GM15510 (cell line): ENCODE data around the gene CAMK2D.

ENCODE experiments used
- POLR2A ChIP-seq: IDR thresholded peaks from 3 replicates; pipeline ENCODE4 v1.6.1; 2011; ENCODE audit warnings: borderline replicate concordance; ENCODE audit not compliant: insufficient read length; ENCODE audit errors: extremely low read depth

CAMK2D gene

GRCh38 chr4:113500424-113500823 lies 261.1 kb downstream of the CAMK2D start:
- TF ChIP-seq POLR2A, result no peak

- TF ChIP-seq POLR2A, result no peak
Measured at GRCh38 chr4:113499696-113500095, 261.8 kb downstream of the CAMK2D start.

- no peak for TF ChIP-seq POLR2A
Measured at GRCh38 chr4:113499166-113499565, 262.4 kb downstream of the CAMK2D start.

GRCh38 chr4:113497154-113497884 lies 264.2 kb downstream of the CAMK2D start:
- no peak for TF ChIP-seq POLR2A

GRCh38 chr4:113496698-113497097 lies 264.8 kb downstream of the CAMK2D start:
- TF ChIP-seq POLR2A, result no peak

- TF ChIP-seq POLR2A, result no peak
Measured at GRCh38 chr4:113495790-113496189, 265.7 kb downstream of the CAMK2D start.

GRCh38 chr4:113483131-113483530 lies 278.4 kb downstream of the CAMK2D start:
- no peak for TF ChIP-seq POLR2A

GRCh38 chr4:113482325-113482724 lies 279.2 kb downstream of the CAMK2D start:
- TF ChIP-seq POLR2A, result no peak

- no peak for TF ChIP-seq POLR2A
Measured at GRCh38 chr4:113481820-113482219, 279.7 kb downstream of the CAMK2D start.

- no peak for TF ChIP-seq POLR2A
Measured at GRCh38 chr4:113480109-113480508, 281.4 kb downstream of the CAMK2D start.

GRCh38 chr4:113478032-113478431 lies 283.5 kb downstream of the CAMK2D start:
- TF ChIP-seq POLR2A, result no peak

- no peak for TF ChIP-seq POLR2A
Measured at GRCh38 chr4:113476800-113477199, 284.7 kb downstream of the CAMK2D start.

GRCh38 chr4:113474017-113474416 lies 287.5 kb downstream of the CAMK2D start:
- TF ChIP-seq POLR2A, result no peak

- TF ChIP-seq POLR2A, result no peak
Measured at GRCh38 chr4:113472864-113473263, 288.7 kb downstream of the CAMK2D start.

- no peak for TF ChIP-seq POLR2A
Measured at GRCh38 chr4:113471146-113471860, 290.2 kb downstream of the CAMK2D start.

- TF ChIP-seq POLR2A, result no peak
Measured at GRCh38 chr4:113469926-113470325, 291.6 kb downstream of the CAMK2D start.
